Measurements from ENCODE around the gene FTO. TPM values are rescaled to one million over a fixed set of nuclear protein-coding genes. Genes with fewer than 3 reads are reported as not detected.

The FTO gene
- total RNA-seq, 4 donors from 2014 or later: 21.3 to 50.5 (median 40.8) TPM

- Histone ChIP-seq H3K27me3 (no peaks in the 10 kb centered on the region), H3K9me3 (no peaks in the 10 kb centered on the region), H3K36me3 (peaks cover 0 to 9% (median 0%) of the 10 kb centered on the region in 4 donors), H3K4me3 (no peak overlapping the region), H3K4me1 (no peaks in the 10 kb centered on the region), H3K27ac (no peak overlapping the region)
- TF ChIP-seq EP300 (IDR thresholded peaks at IDR 0.05; ENCODE audit: low read depth) (no peak), POLR2A (IDR thresholded peaks at IDR 0.05) (no peak), POLR2AphosphoS5 (IDR thresholded peaks at IDR 0.05) (no peak)
- TF ChIP-seq, protein P1, sequence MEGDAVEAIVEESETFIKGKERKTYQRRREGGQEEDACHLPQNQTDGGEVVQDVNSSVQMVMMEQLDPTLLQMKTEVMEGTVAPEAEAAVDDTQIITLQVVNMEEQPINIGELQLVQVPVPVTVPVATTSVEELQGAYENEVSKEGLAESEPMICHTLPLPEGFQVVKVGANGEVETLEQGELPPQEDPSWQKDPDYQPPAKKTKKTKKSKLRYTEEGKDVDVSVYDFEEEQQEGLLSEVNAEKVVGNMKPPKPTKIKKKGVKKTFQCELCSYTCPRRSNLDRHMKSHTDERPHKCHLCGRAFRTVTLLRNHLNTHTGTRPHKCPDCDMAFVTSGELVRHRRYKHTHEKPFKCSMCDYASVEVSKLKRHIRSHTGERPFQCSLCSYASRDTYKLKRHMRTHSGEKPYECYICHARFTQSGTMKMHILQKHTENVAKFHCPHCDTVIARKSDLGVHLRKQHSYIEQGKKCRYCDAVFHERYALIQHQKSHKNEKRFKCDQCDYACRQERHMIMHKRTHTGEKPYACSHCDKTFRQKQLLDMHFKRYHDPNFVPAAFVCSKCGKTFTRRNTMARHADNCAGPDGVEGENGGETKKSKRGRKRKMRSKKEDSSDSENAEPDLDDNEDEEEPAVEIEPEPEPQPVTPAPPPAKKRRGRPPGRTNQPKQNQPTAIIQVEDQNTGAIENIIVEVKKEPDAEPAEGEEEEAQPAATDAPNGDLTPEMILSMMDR (IDR thresholded peaks at IDR 0.05): no peak
- 85 to 93% methylated on average over 7 of the region's 7 CpGs for WGBS, 2 donors (ENCODE audit: low coverage in 1 of 2)
- DNase-seq: no peak
- in situ Hi-C loops (cut with MboI; ENCODE audit: low pct_ligation_motif_present in 1 of 4, low pct_unique_long_range_greater_than_20kb in 1 of 4, low sequenced_read_pairs in 3 of 4) (no loop called here), intact Hi-C loops (cut with DNase I; ENCODE audit: low total_unique reads) (no loop called here)
Observed at GRCh38 chr16:53822936-53823529, 119.1 kb downstream of the FTO start.

DNA sequence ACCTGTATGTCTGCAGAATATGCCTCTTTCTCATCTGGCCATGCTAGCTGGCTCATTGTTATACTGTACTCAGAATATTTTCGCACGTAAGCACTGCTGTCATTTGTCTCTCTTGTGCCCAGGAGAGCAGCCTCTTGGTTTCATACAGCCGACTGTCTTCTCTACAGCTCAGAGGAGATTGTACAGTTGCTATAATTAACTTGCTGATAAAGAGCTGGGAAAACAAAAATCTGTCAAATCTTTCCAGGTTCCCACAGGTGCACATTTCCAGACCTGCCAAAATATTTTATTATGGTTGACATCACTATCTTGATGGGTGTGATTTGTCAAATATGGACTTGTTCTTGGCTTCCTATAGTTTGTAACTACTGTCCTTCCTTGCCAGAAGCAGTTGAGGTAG, 122.7 kb downstream of the FTO start:
- no peak for TF ChIP-seq POLR2A (IDR thresholded peaks at IDR 0.05)
- no peak for TF ChIP-seq EP300 (IDR thresholded peaks at IDR 0.05; ENCODE audit: low read depth)
- TF ChIP-seq POLR2AphosphoS5 (IDR thresholded peaks at IDR 0.05): no peak
- TF ChIP-seq, protein P1 (IDR thresholded peaks at IDR 0.05): no peak
- in situ Hi-C loops (cut with MboI; ENCODE audit: low pct_ligation_motif_present in 1 of 4, low pct_unique_long_range_greater_than_20kb in 1 of 4, low sequenced_read_pairs in 3 of 4) (no loop called here), intact Hi-C loops (cut with DNase I; ENCODE audit: low total_unique reads) (no loop called here)
- DNase-seq: no peak
- Histone ChIP-seq H3K27me3 (no peaks in the 10 kb centered on the region), H3K4me3 (no peak overlapping the region), H3K36me3 (peaks cover 0 to 9% (median 0%) of the 10 kb centered on the region in 4 donors), H3K4me1 (no peaks in the 10 kb centered on the region), H3K9me3 (no peaks in the 10 kb centered on the region), H3K27ac (no peak overlapping the region)
- WGBS, 2 donors (ENCODE audit: low coverage in 1 of 2): 33 to 61% methylated on average over 2 to 3 of the region's 3 CpGs

- Histone ChIP-seq H3K36me3 (peaks cover 0 to 9% (median 0%) of the 10 kb centered on the region in 4 donors), H3K4me1 (no peaks in the 10 kb centered on the region), H3K27me3 (no peaks in the 10 kb centered on the region), H3K9me3 (no peaks in the 10 kb centered on the region), H3K4me3 (no peak overlapping the region), H3K27ac (no peak overlapping the region)
- TF ChIP-seq EP300 (IDR thresholded peaks at IDR 0.05; ENCODE audit: low read depth) (no peak), POLR2A (IDR thresholded peaks at IDR 0.05) (no peak), POLR2AphosphoS5 (IDR thresholded peaks at IDR 0.05) (no peak)
- TF ChIP-seq, protein P1 (IDR thresholded peaks at IDR 0.05): no peak
- intact Hi-C loops (cut with DNase I; ENCODE audit: low total_unique reads): no loop called here
- WGBS, 2 donors (ENCODE audit: low coverage in 1 of 2): 85 to 91% methylated on average over 4 to 5 of the region's 5 CpGs
- DNase-seq: no peak
- in situ Hi-C loops (cut with MboI; ENCODE audit: low pct_ligation_motif_present in 1 of 4, low pct_unique_long_range_greater_than_20kb in 1 of 4, low sequenced_read_pairs in 3 of 4): no loop called here
Observed at GRCh38 chr16:53827741-53828140, 123.8 kb downstream of the FTO start.

DNA sequence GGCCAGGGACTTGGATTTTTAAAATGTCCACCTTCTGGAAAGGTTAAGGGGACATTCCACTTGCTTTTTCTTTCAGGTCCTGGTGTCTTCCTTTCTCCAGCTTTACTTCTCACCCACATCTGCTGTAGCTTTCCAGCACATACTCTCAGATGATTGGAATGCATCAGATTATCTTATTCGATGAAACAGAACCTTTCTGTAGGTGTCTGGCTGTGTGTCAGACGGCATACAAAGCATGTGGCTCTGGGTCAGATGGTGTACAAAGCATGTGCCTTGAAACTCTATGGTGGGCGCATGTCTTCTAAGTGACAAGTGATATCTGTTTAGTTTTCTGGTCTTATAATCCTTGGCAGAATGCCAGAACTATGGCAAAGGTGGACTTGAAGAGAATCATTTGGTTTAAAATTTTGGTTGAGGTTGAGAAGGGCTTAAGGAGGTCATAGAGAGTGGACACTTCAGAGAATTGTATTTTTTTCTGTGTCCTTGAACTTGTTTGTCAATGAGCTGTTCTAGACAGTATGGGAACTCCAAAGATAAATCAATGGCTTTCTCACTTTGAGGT, 125.3 kb downstream of the FTO start:
- in situ Hi-C loops (cut with MboI; ENCODE audit: low pct_ligation_motif_present in 1 of 4, low pct_unique_long_range_greater_than_20kb in 1 of 4, low sequenced_read_pairs in 3 of 4): no loop called here
- Histone ChIP-seq H3K4me3 (no peak overlapping the region), H3K9me3 (no peaks in the 10 kb centered on the region), H3K27me3 (no peaks in the 10 kb centered on the region), H3K4me1 (no peaks in the 10 kb centered on the region), H3K36me3 (peaks cover 0 to 9% (median 0%) of the 10 kb centered on the region in 4 donors), H3K27ac (no peak overlapping the region)
- intact Hi-C loops (cut with DNase I; ENCODE audit: low total_unique reads): no loop called here
- WGBS, 2 donors (ENCODE audit: low coverage in 1 of 2): 80 to 93% methylated on average over 1 to 3 of the region's 3 CpGs
- no peak for TF ChIP-seq EP300 (IDR thresholded peaks at IDR 0.05; ENCODE audit: low read depth)
- no peak for TF ChIP-seq POLR2AphosphoS5 (IDR thresholded peaks at IDR 0.05)
- TF ChIP-seq, protein P1 (IDR thresholded peaks at IDR 0.05): no peak
- no peak for TF ChIP-seq POLR2A (IDR thresholded peaks at IDR 0.05)
- DNase-seq: no peak
